Measurements from ENCODE around the gene CAMSAP2. TPM values are rescaled to one million over a fixed set of nuclear protein-coding genes. Genes with fewer than 3 reads are reported as not detected.

Gene CAMSAP2
- total and polyA plus RNA-seq, 2 of the 8 experiments (the other 6 are each of a cell fraction or from before 2014, with no cell fraction given): 4.2 to 27.6 TPM

DNA sequence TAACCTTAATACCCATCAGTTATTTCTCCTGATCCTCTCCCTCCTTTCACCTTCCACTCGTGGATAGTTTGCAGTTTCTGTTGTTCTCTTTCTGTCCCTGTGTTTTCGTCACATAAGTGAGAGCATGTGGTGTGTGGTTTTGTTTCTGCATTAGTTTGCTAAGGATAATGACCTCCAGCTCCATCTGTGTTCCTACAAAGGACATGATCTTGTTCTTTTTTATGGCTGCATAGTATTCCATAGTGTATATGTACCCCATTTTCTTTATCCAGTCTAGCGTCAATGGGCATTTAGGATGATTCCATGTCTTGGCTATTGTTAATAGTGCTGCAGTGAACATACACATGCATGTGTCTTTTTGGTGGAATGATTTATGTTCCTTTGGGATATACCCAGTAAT lies 97.5 kb downstream of the CAMSAP2 start (continued):
- TF ChIP-seq EP300 (IDR thresholded peaks at IDR 0.05; ENCODE audit: borderline replicate concordance in 1 of 2, low read depth in 2 of 2, low read length in 2 of 2) (no peak), SAP30 (IDR thresholded peaks at IDR 0.05; ENCODE audit: insufficient read depth, insufficient replicate concordance, low read length) (no peak), KDM1A (IDR thresholded peaks at IDR 0.05; ENCODE audit: borderline replicate concordance, low read length) (no peak), SP2 (IDR thresholded peaks at IDR 0.05; ENCODE audit: low read length) (no peak), JUN (IDR thresholded peaks at IDR 0.05; ENCODE audit: low read depth, low read length) (no peak), PHF8 (conservative IDR thresholded peaks at IDR 0.05; ENCODE audit: low read depth, low read length) (no peak)
- TF ChIP-seq, protein P1, sequence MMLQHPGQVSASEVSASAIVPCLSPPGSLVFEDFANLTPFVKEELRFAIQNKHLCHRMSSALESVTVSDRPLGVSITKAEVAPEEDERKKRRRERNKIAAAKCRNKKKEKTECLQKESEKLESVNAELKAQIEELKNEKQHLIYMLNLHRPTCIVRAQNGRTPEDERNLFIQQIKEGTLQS (IDR thresholded peaks at IDR 0.05; ENCODE audit: insufficient read depth, low read depth, low read length): no peak
